ENCODE results near the gene ZNF45.
"Not testable (repeated sequence)": the region's sequence is repeated elsewhere in the genome, so short reads cannot be mapped to it uniquely, and the experiment has no call there.

ZNF45 gene

GRCh38 chr19:43934985-43935708 lies at the start of gene ZNF45:
Gene ZNF45 (minus strand): TSS chr19:43935282. CDS start chr19:43922185, 13,097 bp downstream.
- DNase-seq = peak; percentile 70 to 82 (median 74)

DNA sequence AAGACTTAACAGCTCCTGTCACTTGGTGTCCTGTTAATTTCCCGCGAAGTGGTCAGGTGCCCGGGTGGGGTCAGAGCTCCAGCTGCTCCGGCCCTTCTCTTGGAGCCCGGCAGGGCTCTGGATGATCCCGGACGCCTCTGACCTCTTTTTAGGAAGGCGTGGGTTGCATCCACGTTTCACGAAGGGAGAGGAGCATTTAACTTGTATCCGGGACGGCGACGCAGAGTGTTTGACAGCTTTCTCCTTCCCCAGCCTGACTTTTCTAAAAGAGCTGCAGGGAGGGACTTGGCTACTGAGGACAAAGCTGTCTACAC lies 49.6 kb upstream of the ZNF45 start:
- DNase-seq = no peak

DNA sequence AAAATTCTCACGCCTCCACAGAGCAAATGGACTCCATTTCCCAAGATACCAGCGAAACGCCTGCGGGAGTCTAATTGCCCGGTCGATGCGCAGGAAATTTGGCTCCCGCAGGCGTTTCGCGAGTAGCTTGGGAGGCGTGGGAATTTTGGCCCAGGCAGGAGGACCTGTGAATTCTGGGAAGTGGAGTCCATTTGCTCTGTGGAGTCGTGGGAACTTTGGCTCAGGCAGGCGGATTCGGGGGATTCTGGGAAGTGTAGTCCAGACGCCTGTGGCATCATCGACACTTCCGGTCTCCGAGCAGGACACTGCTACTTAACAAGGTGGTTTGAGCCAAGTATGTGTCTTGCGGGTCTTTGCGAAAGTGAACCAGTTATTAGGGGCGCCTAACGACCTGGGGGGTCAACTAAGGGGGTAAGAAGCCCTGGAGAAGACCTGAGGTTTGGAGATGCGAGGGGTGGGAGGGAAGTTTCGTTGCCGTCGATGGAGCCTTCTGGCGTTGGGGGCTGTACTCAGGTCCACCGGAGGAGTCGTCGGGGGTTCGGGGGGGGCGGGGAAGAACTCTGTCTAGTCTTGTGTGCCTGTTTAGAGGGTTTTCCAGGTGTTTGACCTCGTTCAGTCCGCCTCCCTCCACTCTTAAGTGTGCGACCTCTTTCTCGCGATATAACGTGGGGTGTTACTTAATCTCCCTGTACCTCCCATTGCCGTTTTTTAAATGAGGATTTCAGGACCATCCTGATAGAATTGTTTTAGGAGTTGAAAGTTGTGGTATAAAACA lies 49.0 kb upstream of the ZNF45 start, which contains the start of gene ZNF155:
ZNF155 (plus strand) TSS at position 277 of the 775 bp plus-strand sequence. CDS start 4,356 bp downstream, outside the sequence.
- peak; percentile 28 to 40 (median 34) for DNase-seq

DNA sequence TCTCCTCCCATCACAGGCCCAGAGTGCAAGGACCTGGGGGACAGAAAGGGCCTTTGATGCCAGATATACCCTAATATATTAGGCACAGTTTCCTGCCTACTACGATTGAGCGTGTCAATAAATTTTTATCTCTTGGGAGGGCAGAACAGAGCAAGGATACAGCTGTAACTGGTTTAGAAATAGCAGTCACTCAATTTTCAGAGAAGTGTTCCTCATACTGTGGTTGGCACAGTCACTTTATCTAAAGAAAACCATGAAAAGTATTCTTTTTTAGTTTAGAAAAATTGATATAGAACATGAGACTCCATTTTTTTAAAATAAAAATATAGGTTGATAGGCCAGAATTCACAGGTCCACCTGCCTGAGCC lies 48.4 kb upstream of the ZNF45 start:
- no peak for DNase-seq

GRCh38 chr19:43976732-43977131 lies 41.6 kb upstream of the ZNF45 start:
- no peak for DNase-seq

DNA sequence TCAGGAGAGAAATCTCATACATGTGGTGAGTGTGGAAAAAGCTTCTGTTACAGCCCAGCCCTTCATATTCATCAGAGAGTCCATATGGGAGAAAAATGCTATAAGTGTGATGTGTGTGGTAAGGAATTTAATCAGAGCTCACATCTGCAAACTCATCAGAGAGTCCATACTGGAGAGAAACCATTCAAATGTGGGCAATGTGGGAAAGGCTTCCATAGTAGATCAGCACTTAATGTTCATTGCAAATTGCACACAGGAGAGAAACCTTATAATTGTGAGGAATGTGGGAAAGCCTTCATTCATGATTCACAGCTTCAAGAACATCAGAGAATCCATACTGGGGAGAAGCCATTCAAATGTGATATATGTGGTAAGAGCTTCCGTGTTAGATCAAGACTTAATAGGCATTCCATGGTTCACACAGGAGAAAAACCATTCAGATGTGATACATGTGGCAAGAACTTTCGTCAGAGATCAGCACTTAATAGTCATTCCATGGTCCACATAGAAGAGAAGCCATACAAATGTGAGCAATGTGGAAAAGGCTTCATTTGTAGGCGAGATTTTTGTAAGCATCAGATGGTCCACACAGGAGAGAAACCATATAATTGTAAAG lies 31.1 kb upstream of the ZNF45 start:
- no peak for DNase-seq

GRCh38 chr19:43960411-43960810 lies 25.3 kb upstream of the ZNF45 start:
- no peak for DNase-seq

DNA sequence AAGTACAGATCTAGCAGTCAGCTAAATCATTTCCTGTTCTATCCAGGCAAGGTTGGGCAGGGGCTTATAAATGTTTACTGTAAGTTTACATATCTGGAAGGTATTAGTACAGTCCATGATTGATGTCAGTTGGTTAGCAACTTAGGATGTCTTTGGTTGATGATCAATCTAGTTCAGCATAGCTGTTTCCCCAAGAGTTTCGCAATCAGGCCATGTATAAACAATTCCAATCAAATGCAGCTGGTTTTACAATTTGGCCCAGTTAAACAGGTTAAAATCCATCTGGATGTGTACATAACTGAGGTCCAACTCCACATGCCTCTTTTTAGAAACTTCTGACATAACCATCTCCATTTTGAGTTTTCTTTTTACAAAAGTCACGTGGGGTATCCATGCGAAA lies 22.8 kb upstream of the ZNF45 start:
- DNase-seq = no peak

GRCh38 chr19:43956827-43957226 lies 21.7 kb upstream of the ZNF45 start:
- DNase-seq = no peak

DNA sequence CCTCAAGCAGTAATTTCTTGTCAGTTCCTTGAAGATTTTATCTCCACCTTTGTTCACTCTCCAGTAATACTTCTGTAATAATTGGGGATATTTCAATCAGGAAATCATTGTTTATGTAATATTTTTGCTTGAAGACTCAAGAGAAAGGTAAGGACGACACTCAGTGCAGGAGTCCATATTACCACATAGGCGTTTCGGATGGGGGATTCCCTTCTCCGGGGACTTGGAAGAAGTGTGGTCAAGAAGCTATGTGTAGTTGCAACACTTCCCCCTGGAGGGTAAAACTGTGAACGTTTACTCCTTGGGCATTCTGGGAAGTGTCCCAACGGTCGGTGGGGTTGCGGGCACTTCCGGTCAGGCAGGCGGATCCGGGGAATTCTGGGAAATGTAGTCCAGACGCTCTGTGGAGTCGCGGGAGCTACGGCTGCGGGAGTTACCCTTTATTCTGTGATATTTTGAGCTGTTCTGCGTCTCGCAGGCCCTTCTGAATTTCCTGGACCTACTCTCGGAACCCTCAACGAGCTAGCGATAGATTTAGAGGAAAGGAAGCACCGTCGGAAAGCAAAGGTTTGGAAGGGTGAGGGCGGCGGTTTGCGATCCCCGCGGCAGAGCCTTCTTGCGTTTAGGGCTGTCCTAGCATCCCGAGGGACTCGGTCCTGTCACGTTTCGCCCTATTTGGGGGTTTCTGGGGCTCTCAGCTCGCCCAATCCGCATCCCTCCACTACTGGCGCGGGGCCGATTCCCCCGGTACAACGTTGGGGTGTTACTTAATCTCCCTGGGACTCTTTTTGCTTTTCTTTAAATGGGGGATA lies 16.0 kb upstream of the ZNF45 start, which contains the start of gene ZNF221:
ZNF221 (plus strand) TSS at position 395 of the 812 bp plus-strand sequence. CDS start 11,499 bp downstream, outside the sequence.
- DNase-seq = peak; percentile 3 to 17 (median 9)

GRCh38 chr19:43949803-43950202 lies 14.7 kb upstream of the ZNF45 start:
- not testable (repeated sequence) for DNase-seq

DNA sequence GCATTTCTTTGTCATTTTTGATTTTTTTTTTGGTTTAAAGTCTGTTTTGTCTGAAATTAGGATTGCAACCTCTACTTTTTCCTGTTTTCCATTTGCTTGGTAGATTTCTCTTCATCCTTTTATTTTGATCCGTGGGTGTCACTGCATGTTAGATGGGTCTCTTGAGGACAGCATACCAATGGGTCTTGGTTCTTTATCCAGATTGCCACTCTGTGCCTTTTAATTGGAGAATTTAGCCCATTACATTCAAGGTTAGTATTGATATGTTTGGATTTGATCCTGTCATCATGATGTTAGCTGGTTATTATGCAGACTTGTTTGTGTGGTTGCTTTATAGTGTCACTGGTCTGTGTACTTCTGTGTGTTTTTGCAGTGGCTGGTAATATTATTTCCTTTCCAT lies 12.3 kb upstream of the ZNF45 start:
- DNase-seq = not testable (repeated sequence)

DNA sequence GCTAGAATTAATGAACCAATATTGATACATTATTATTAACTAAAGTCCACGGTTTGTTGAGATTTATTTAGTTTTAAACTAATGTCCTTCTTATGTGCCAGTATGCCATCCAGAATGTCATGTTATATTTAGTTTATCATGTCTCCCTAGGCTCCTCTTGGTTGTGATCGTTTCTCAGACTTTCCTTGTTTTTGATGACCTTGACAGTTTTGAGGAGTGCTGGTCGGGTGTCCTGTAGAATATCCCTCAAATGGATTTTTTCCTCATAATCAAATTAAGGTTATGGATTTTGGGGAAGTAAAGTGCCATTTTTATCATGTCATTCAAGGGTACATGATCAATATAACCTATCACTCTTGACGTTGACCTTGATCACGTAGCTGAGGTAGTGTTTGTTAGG lies 6.1 kb upstream of the ZNF45 start:
- no peak for DNase-seq

GRCh38 chr19:43940719-43941118 lies 5.6 kb upstream of the ZNF45 start:
- no peak for DNase-seq

DNA sequence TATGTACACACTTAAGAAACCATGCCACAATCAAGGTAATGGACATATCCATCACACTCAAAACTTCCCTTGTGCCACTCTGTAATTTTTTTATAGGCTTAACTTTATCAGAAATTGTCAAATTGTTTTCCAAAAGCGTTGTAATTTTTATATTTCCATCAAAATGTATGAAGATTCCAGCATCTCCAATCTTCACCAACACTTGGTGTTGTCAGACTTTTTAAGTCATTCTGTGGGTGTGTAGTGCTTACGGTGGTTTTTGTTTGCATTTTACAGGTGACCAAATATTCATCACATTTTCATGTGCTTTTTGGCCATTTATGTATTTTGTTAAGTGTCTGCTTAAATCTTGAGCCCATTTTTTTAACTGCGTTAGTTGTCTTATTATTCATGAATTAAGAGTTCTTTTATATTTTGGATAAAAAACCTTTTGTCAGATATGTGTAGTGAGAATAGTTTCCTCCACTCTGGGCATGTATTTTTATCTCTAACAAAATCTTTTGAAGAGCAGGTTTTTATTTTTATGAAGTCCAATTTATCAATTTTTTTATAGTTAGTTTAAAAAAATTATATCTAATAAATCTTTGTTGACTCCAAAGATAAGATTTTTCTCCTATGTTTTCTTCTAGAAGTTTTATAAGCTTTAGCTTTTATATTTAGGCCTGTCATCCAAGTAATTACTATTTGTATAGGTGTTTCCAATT lies 4.6 kb upstream of the ZNF45 start:
- no peak for DNase-seq

DNA sequence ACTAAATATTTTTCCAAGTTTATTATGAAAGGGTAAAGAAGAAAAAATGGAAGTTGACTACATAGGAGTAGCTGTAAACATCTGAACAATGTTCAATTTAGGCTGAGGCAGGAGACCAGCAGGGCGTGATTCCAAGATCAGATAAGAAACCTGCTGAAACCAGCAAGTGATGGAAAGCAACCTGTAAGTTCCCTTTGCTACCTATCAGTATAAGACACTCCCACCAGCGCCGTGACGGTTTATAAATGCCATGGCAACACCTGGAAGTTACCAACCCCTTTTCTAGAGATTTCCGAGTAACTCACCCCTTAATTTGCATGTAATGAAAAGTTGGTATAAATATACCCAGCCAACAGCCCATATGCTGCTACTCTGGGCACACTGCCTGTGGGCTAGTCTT lies 1.1 kb upstream of the ZNF45 start:
- DNase-seq = no peak

DNA sequence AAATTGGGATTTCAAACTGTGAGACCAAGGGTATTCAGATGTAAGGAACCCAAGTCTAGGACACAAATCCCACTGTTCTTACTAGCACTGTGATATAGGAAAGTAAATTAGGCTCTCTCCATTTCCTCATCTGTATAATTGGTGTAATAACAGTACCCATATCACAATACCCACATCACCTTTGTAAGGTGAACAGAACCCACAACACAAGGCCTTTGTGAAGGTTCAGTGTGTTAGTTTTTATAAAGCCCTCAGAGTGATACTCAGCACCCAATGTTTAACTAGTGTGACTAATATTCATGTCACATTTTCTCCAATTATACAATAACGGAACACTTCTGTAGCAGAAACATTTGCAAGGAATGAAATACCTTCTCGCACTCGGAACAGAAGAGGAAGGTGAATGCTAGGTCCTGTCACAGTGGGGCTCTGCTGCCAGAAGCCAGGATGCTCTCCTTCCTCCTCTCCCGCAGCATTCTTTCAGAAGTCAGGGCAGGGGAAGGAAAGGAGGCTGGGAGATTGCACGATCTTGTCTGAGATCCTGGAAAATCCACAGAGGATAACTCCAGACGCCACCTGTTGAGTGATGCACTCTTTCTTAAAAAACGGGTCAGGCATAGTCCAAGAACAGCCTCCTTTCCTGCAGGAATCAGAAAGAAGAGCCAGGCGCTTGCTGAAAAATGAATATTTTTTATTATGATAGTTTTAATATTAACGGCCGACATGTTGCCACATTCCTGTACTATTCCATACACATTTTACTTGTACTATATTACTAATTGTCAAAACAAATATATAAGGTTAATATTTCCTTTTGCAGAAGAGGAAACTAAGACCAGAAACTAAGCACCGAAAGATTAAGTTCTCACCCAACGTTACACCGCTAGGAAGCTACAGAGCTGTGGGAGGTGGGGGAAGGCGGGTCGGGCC lies 762 bp downstream of the ZNF45 start:
- no peak for DNase-seq

- DNase-seq = no peak
These were observed 6.3 kb downstream of the ZNF45 start for GRCh38 chr19:43928820-43929219.

DNA sequence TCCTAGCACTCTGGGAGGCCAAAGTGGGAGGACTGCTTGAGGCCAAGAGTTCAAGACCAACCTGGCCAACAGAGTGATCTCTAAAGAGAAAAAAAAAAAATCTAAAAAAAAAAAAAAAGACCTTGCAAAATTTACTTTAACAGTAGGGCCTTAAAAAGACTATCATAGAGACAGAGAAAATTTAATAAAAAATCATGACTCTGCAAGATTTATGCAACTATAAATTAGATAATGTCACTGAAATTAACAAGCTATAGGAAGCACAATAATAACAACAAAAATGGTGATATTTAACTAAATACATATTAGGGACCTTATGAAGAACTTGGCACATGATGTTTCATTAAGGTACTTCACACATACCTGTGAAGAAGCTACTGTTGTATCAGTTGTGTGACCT lies 11.2 kb downstream of the ZNF45 start:
- DNase-seq = no peak

DNA sequence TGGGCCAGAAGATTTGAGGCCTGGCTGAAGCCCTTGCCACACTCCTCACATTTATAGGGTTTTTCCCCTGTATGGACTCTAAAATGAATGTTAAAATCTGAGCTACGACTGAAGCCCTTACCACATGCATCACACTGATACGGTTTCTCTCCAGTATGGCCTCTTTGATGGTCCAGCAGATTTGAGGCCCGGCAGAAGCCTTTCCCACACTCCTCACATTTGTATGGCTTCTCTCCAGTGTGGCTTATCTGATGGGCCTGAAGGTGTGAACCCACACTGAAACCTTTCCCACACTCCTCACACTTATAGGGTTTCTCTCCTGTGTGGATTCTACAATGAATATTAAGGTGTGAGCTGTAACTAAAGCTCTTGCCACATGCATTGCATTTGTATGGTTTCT lies 21.0 kb downstream of the ZNF45 start:
- DNase-seq = no peak

GRCh38 chr19:43913383-43913782 lies 21.7 kb downstream of the ZNF45 start:
- no peak for DNase-seq

Measured in activated CD4-positive, CD25-positive, alpha-beta regulatory T cell (primary cell).